ENCODE measurements around the gene TMC7. TPM values are rescaled to one million over a fixed set of nuclear protein-coding genes. Genes with fewer than 3 reads are reported as not detected.

TMC7 gene
- total RNA-seq, 3 donors from 2014 or later (not counting 1 experiment from before 2014, with no cell fraction given): not detected

DNA sequence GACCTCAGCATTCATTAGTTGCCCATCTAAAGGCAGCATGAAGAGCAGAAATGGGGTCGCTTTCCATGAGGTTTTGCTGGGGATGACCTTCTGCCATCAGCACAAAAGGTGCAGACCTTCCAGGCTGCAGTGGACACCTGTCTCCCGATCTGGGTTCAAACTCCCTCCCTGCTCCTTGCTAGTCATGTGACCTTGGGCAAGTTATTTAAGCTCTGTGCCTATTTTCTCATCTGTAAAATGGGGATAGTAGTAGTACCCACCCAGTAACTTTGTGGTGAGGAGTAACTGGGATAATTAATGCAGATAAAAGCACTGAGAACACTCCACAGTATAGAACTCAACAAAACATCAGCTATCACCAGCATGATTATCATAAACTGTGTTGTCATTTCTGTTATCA lies 62.3 kb downstream of the TMC7 start:
- no peak for ATAC-seq
- intact Hi-C loops (cut with micrococcal nuclease): no loop called here
- no peaks in the 10 kb centered on the region for H3K9me3 ChIP-seq (ENCODE audit: control insufficient read depth, insufficient read depth, low read length)
- Mint-ChIP-seq H3K27me3 (ENCODE audit: low read depth in 2 of 2) (peaks cover 0 to 3% of the 10 kb centered on the region in 2 donors), H3K36me3 (no peaks in the 10 kb centered on the region), H3K9me3 (no peaks in the 10 kb centered on the region), H3K4me1 (no peaks in the 10 kb centered on the region), H3K27ac (no peak overlapping the region), H3K4me3 (no peak overlapping the region)
- H3K4me3 ChIP-seq (ENCODE audit: low read length): no peak overlapping the region
- no peaks in the 10 kb centered on the region for H3K36me3 ChIP-seq (ENCODE audit: control insufficient read depth, insufficient read depth, low read length)
- DNase-seq: no peak
- no peaks in the 10 kb centered on the region for H3K4me1 ChIP-seq (ENCODE audit: control insufficient read depth, insufficient read depth, low read length)
- 85% methylated on average over 2 of the region's 2 CpGs for WGBS (ENCODE audit: insufficient coverage)
- H3K27ac ChIP-seq (ENCODE audit: low read length): no peak overlapping the region
- TF ChIP-seq, protein P1, sequence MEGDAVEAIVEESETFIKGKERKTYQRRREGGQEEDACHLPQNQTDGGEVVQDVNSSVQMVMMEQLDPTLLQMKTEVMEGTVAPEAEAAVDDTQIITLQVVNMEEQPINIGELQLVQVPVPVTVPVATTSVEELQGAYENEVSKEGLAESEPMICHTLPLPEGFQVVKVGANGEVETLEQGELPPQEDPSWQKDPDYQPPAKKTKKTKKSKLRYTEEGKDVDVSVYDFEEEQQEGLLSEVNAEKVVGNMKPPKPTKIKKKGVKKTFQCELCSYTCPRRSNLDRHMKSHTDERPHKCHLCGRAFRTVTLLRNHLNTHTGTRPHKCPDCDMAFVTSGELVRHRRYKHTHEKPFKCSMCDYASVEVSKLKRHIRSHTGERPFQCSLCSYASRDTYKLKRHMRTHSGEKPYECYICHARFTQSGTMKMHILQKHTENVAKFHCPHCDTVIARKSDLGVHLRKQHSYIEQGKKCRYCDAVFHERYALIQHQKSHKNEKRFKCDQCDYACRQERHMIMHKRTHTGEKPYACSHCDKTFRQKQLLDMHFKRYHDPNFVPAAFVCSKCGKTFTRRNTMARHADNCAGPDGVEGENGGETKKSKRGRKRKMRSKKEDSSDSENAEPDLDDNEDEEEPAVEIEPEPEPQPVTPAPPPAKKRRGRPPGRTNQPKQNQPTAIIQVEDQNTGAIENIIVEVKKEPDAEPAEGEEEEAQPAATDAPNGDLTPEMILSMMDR (IDR thresholded peaks at IDR 0.05): no peak
- no peaks in the 10 kb centered on the region for H3K27me3 ChIP-seq (ENCODE audit: control insufficient read depth, insufficient read depth, low read length)

DNA sequence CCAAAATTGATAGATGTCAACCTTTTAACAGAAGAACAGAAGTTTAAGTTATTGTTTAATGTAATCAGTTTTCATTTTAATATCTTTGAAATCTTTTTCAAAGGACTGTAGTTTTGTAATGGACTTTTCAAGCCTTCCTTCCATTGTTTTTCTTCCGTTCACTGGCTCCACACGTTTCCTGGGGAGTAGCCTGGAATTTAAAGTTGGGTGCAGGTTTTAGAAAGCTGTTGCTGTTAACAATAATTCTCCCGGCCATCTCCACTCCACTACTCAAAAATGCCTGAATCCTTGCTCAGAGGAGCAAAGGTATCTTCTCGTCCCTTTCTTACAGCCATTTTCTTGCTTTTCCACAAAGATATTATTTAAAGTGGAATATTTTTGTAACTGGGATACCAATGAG lies 79.0 kb downstream of the TMC7 start:
- no peak for DNase-seq
- no peak overlapping the region for H3K4me3 Mint-ChIP-seq
- Histone ChIP-seq H3K4me3 (ENCODE audit: low read length) (no peak overlapping the region), H3K36me3 (ENCODE audit: control insufficient read depth, insufficient read depth, low read length) (no peaks in the 10 kb centered on the region), H3K9me3 (ENCODE audit: control insufficient read depth, insufficient read depth, low read length) (no peaks in the 10 kb centered on the region), H3K27me3 (ENCODE audit: control insufficient read depth, insufficient read depth, low read length) (no peaks in the 10 kb centered on the region), H3K4me1 (ENCODE audit: control insufficient read depth, insufficient read depth, low read length) (peaks cover 5% of the 10 kb centered on the region), H3K27ac (ENCODE audit: low read length) (no peak overlapping the region)
- H3K36me3 Mint-ChIP-seq: no peaks in the 10 kb centered on the region
- 100% methylated on average over 1 of the region's 4 CpGs for WGBS (ENCODE audit: insufficient coverage)
- TF ChIP-seq, protein P1 (IDR thresholded peaks at IDR 0.05): no peak
- H3K27ac Mint-ChIP-seq: no peak overlapping the region
- peaks cover 7 to 11% of the 10 kb centered on the region in 2 donors for H3K4me1 Mint-ChIP-seq
- H3K27me3 Mint-ChIP-seq (ENCODE audit: low read depth in 2 of 2): peaks cover 0 to 9% of the 10 kb centered on the region in 2 donors
- ATAC-seq: no peak
- H3K9me3 Mint-ChIP-seq: no peaks in the 10 kb centered on the region
- intact Hi-C loops (cut with micrococcal nuclease): no loop called here

DNA sequence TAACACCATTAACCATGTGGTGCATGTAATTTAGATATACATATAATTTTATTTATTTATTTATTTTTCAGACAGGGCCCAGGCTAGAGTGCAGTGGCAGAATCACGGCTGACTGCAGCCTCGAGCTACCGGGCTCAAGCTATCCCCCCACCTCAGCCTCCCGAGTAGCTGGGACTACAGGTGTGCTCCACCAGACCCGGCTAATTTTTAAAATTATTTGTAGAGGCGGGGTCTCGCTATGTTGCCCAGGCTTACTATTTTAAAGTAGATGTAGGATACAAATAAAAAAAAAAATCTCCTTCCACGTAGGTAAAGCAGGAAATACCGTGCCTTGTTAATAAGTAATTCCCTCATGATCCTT lies 83.2 kb downstream of the TMC7 start:
- no peaks in the 10 kb centered on the region for H3K9me3 Mint-ChIP-seq
- Histone ChIP-seq H3K9me3 (ENCODE audit: control insufficient read depth, insufficient read depth, low read length) (no peaks in the 10 kb centered on the region), H3K27ac (ENCODE audit: low read length) (peak overlapping the region; percentile 92), H3K36me3 (ENCODE audit: control insufficient read depth, insufficient read depth, low read length) (no peaks in the 10 kb centered on the region), H3K4me1 (ENCODE audit: control insufficient read depth, insufficient read depth, low read length) (peaks cover 12% of the 10 kb centered on the region), H3K4me3 (ENCODE audit: low read length) (no peak overlapping the region), H3K27me3 (ENCODE audit: control insufficient read depth, insufficient read depth, low read length) (no peaks in the 10 kb centered on the region)
- H3K36me3 Mint-ChIP-seq: no peaks in the 10 kb centered on the region
- ATAC-seq (no peak), DNase-seq (no peak)
- peak overlapping the region; percentile 92 for H3K4me3 Mint-ChIP-seq
- H3K27ac Mint-ChIP-seq: peak overlapping the region; percentile 99
- TF ChIP-seq, protein P1 (IDR thresholded peaks at IDR 0.05): no peak
- peaks cover 0 to 5% of the 10 kb centered on the region in 2 donors for H3K27me3 Mint-ChIP-seq (ENCODE audit: low read depth in 2 of 2)
- peaks cover 11 to 15% of the 10 kb centered on the region in 2 donors for H3K4me1 Mint-ChIP-seq
- intact Hi-C loops (cut with micrococcal nuclease): loop anchor here (1.0 to 5.0 kb wide), 2 partner anchors 141 to 265 kb away; partner anchors contain the start of genes ARL6IP1 and SMG1
- 68% methylated on average over 6 of the region's 9 CpGs for WGBS (ENCODE audit: insufficient coverage)

Measured in natural killer cell (primary cell).